Measurements from ENCODE around the gene COX19.

DNA sequence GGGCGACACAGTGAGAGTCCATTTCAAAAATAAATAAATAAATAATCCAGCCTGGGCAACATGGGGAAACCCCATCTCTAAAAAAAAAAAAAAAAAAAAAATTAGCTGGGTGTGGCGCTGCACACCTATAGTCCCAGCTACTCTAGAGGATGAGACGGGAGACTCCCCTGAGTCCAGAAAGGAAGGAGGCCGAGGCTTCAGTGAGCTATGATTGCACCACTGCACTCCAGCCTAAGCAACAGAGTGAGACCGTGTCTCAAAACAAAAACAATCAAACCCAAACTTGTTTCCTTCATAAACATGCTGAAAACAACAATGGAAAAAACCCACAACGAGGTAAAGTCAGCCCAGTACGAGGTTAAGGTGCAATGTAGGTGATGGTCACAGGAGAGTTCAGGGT is 1.2 kb downstream of the COX19 start:
- TF ChIP-seq, protein P1, sequence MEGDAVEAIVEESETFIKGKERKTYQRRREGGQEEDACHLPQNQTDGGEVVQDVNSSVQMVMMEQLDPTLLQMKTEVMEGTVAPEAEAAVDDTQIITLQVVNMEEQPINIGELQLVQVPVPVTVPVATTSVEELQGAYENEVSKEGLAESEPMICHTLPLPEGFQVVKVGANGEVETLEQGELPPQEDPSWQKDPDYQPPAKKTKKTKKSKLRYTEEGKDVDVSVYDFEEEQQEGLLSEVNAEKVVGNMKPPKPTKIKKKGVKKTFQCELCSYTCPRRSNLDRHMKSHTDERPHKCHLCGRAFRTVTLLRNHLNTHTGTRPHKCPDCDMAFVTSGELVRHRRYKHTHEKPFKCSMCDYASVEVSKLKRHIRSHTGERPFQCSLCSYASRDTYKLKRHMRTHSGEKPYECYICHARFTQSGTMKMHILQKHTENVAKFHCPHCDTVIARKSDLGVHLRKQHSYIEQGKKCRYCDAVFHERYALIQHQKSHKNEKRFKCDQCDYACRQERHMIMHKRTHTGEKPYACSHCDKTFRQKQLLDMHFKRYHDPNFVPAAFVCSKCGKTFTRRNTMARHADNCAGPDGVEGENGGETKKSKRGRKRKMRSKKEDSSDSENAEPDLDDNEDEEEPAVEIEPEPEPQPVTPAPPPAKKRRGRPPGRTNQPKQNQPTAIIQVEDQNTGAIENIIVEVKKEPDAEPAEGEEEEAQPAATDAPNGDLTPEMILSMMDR (IDR thresholded peaks at IDR 0.05) = no peak
- TF ChIP-seq EP300 (IDR thresholded peaks at IDR 0.05; ENCODE audit: borderline replicate concordance in 1 of 2, low read depth in 1 of 2, low read length in 1 of 2) (no peak), SMC3 (IDR thresholded peaks at IDR 0.05; ENCODE audit: low read depth, low read length) (no peak), ELF1 (IDR thresholded peaks at IDR 0.05) (no peak), POLR2AphosphoS5 (IDR thresholded peaks at IDR 0.05; ENCODE audit: low read depth, low read length) (no peak), GABPA (IDR thresholded peaks at IDR 0.05; ENCODE audit: low read depth) (no peak), TCF12 (IDR thresholded peaks at IDR 0.05) (no peak), RCOR1 (IDR thresholded peaks at IDR 0.05; ENCODE audit: low read length) (no peak)
- TF ChIP-seq, protein P2, sequence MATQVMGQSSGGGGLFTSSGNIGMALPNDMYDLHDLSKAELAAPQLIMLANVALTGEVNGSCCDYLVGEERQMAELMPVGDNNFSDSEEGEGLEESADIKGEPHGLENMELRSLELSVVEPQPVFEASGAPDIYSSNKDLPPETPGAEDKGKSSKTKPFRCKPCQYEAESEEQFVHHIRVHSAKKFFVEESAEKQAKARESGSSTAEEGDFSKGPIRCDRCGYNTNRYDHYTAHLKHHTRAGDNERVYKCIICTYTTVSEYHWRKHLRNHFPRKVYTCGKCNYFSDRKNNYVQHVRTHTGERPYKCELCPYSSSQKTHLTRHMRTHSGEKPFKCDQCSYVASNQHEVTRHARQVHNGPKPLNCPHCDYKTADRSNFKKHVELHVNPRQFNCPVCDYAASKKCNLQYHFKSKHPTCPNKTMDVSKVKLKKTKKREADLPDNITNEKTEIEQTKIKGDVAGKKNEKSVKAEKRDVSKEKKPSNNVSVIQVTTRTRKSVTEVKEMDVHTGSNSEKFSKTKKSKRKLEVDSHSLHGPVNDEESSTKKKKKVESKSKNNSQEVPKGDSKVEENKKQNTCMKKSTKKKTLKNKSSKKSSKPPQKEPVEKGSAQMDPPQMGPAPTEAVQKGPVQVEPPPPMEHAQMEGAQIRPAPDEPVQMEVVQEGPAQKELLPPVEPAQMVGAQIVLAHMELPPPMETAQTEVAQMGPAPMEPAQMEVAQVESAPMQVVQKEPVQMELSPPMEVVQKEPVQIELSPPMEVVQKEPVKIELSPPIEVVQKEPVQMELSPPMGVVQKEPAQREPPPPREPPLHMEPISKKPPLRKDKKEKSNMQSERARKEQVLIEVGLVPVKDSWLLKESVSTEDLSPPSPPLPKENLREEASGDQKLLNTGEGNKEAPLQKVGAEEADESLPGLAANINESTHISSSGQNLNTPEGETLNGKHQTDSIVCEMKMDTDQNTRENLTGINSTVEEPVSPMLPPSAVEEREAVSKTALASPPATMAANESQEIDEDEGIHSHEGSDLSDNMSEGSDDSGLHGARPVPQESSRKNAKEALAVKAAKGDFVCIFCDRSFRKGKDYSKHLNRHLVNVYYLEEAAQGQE (IDR thresholded peaks at IDR 0.05; ENCODE audit: low read depth, low read length) = no peak
